Endothelial cell of umbilical vein (primary cell): ENCODE results near the gene NDUFS3. TPM values are rescaled to one million over a fixed set of nuclear protein-coding genes. Genes with fewer than 3 reads are reported as not detected.
A peak's percentile ranks its signal among the peaks of the same experiment; 100 is the strongest.
"Not testable (repeated sequence)": the region's sequence is repeated elsewhere in the genome, so short reads cannot be mapped to it uniquely, and the experiment has no call there.

Source experiments
- BruUV-seq: library from RNA; stranded (reverse); fragments of 400-500 nt; replicated peaks from 2 replicates; lab custom pipeline; 2021; lab: Mats Ljungman, UMichigan
- CTCF ChIA-PET: fragments of 300-600, 350-600 bp; sonication (Branson Sonifier 250); formaldehyde crosslinking; loops from one replicate; lab custom pipeline; 2021; ENCODE audit warnings: antibody characterized with exemption, inconsistent platforms; lab: Charles Lee
- POLR2A ChIA-PET: fragments of 300-600, 350-600 bp; sonication (Branson Sonifier 250); formaldehyde crosslinking; loops from one replicate; lab custom pipeline; 2021; ENCODE audit warnings: antibody characterized with exemption, inconsistent platforms; lab: Charles Lee
- DNase-seq: peaks from one replicate; pipeline ENCODE4 v3.0.0-alpha.2; 2011; ENCODE audit warnings: low read depth, low spot score
- FAIRE-seq: peaks from 2 replicates; lab custom pipeline; 2011; peaks lifted over from hg19 to GRCh38; lab: Jason Lieb, UNC
- H2AFZ ChIP-seq: 2 replicates; pipeline ENCODE4 v1.6.0; 2012; ENCODE audit warnings: low read depth, low read length, control low read depth, inconsistent platforms
- H3K27ac ChIP-seq: 2 replicates; pipeline ENCODE4 v1.5.1; 2011; ENCODE audit warnings: low read depth, mild to moderate bottlenecking, control low read depth, low read length, moderate library complexity; ENCODE audit not compliant: insufficient read depth
- H3K27me3 ChIP-seq, 2 experiments: 2 replicates each; pipeline versions ENCODE4 v1.6.0 to v1.6.1; 2011; ENCODE audit warnings: low read length in 2 of 2, mixed read lengths in 1 of 2; ENCODE audit not compliant: control insufficient read depth in 2 of 2, insufficient read depth in 2 of 2
- H3K36me3 ChIP-seq, 2 experiments: 2 replicates in 1 of 2; 3 replicates in 1 of 2; pipeline ENCODE4 v1.5.1; 2011; ENCODE audit warnings: low read length in 2 of 2, mild to moderate bottlenecking in 1 of 2, moderate library complexity in 1 of 2; ENCODE audit not compliant: control insufficient read depth in 2 of 2, insufficient read depth in 2 of 2; ENCODE audit errors: extremely low read depth in 1 of 2
- H3K4me1 ChIP-seq: 3 replicates; pipeline ENCODE4 v1.5.1; 2011; ENCODE audit warnings: mild to moderate bottlenecking, low read length; ENCODE audit not compliant: control insufficient read depth, insufficient read depth; ENCODE audit errors: extremely low read depth
- H3K4me2 ChIP-seq: 2 replicates; pipeline ENCODE4 v1.6.1; 2011; ENCODE audit warnings: low read length, control low read depth, mixed read lengths; ENCODE audit not compliant: insufficient read depth
- H3K4me3 ChIP-seq, 3 experiments: fragments of 200-600 bp in 1 of 3; sonication (generic), shearing (Covaris generic) in 1 of 3; replicated peaks in 1 of 3; 2 replicates each; pipeline ENCODE4 v1.5.1; 2011 to 2016; ENCODE audit warnings: control low read depth in 3 of 3, low read length in 3 of 3, mild to moderate bottlenecking in 2 of 3, inconsistent platforms in 1 of 3, low read depth in 1 of 3, moderate library complexity in 1 of 3; ENCODE audit not compliant: insufficient read depth in 1 of 3
- H3K79me2 ChIP-seq: 2 replicates; pipeline ENCODE4 v1.6.0; 2012; ENCODE audit warnings: low read length, inconsistent platforms; ENCODE audit not compliant: control insufficient read depth, insufficient read depth
- H3K9ac ChIP-seq: replicated peaks from 2 replicates; pipeline ENCODE3; 2011; ENCODE audit warnings: low read length, control low read depth; ENCODE audit not compliant: insufficient read depth; ENCODE audit errors: extremely low read depth
- H3K9me1 ChIP-seq: replicated peaks from 3 replicates; pipeline ENCODE4 v1.6.0; 2011; ENCODE audit warnings: mild to moderate bottlenecking, low read length; ENCODE audit not compliant: control insufficient read depth, insufficient read depth; ENCODE audit errors: extremely low read depth
- H3K9me3 ChIP-seq: replicated peaks from 2 replicates; pipeline ENCODE4 v1.5.1; 2012; ENCODE audit warnings: low read length, inconsistent platforms; ENCODE audit not compliant: control insufficient read depth, insufficient read depth
- H4K20me1 ChIP-seq: replicated peaks from 2 replicates; pipeline ENCODE3; 2011; ENCODE audit warnings: mild to moderate bottlenecking, low read length; ENCODE audit not compliant: control insufficient read depth, insufficient read depth; ENCODE audit errors: extremely low read depth
- CTCF ChIP-seq, 2 donors: IDR thresholded peaks; 1 replicate in 1 of 2; 2 replicates in 1 of 2; pipeline ENCODE4 v1.5.1; 2011; ENCODE audit warnings: low read length in 2 of 2, mild to moderate bottlenecking in 2 of 2, moderate library complexity in 2 of 2, control low read depth in 1 of 2, inconsistent platforms in 1 of 2, low read depth in 1 of 2; ENCODE audit not compliant: insufficient read depth in 1 of 2; ENCODE audit errors: extremely low read depth in 1 of 2
- EZH2 ChIP-seq: IDR thresholded peaks from 2 replicates; pipeline ENCODE4 v1.6.1; 2012; ENCODE audit warnings: borderline replicate concordance, low read depth, mild to moderate bottlenecking, moderate library complexity, low read length, inconsistent platforms; ENCODE audit not compliant: severe bottlenecking
- FOS ChIP-seq: IDR thresholded peaks from 2 replicates; pipeline ENCODE4 v1.6.1; 2011; ENCODE audit warnings: mild to moderate bottlenecking, low read length, moderate library complexity, borderline replicate concordance; ENCODE audit not compliant: insufficient read depth
- GATA2 ChIP-seq: IDR thresholded peaks from 2 replicates; pipeline ENCODE4 v1.7.0; 2011; ENCODE audit warnings: low read depth, mild to moderate bottlenecking, moderate library complexity, mixed read lengths, low read length; ENCODE audit not compliant: insufficient read length, insufficient read depth
- JUN ChIP-seq: IDR thresholded peaks from 2 replicates; pipeline ENCODE4 v1.6.1; 2011; ENCODE audit warnings: borderline replicate concordance, low read depth; ENCODE audit not compliant: insufficient read length, insufficient read depth
- MAX ChIP-seq: IDR thresholded peaks from 2 replicates; pipeline ENCODE4 v1.6.1; 2011; ENCODE audit not compliant: insufficient read depth, insufficient read length
- MYC ChIP-seq: IDR thresholded peaks from one replicate; pipeline ENCODE4 v1.6.1; 2011; ENCODE audit warnings: mild to moderate bottlenecking, low read depth, low read length
- POLR2A ChIP-seq: IDR thresholded peaks from 2 replicates; pipeline ENCODE4 v1.6.1; 2012; ENCODE audit warnings: low read depth, mild to moderate bottlenecking, control low read depth, low read length
- POLR2AphosphoS5 ChIP-seq: IDR thresholded peaks from 2 replicates; pipeline ENCODE4 v1.6.1; 2012; ENCODE audit warnings: low read depth, mild to moderate bottlenecking, control low read depth, low read length, moderate library complexity; ENCODE audit not compliant: insufficient read depth
- dilution Hi-C: fragments of 300-500 bp; cut with MboI; formaldehyde crosslinking; loops from one replicate; pipeline ENCODE4 v1.15.0; 2019; ENCODE audit warnings: low sequenced_read_pairs; ENCODE audit not compliant: extremely low pct_ligation_motif_present
- intact Hi-C: fragments of 100-400 bp; cut with micrococcal nuclease; formaldehyde crosslinking; loops from one replicate; pipeline ENCODE4 v1.10.0; 2022
- polyA plus RNA-seq, 4 experiments: library from polyadenylated mRNA; depleted of rRNA in 3 of 4; stranded (reverse) in 3 of 4; unstranded in 1 of 4; fragments of >200 nt; gene quantifications; 2 replicates each; pipeline versions ENCODE4 v1.2.1 to v1.2.3, GENCODE V29; 2011 to 2012; ENCODE audit warnings: missing spikeins in 1 of 4
- total RNA-seq: library from RNA; stranded (reverse); gene quantifications from 2 replicates; pipeline ENCODE4 v1.2.3, GENCODE V29; 2021

Gene NDUFS3
- total and polyA plus RNA-seq, 2 donors (not counting 3 experiments of a cell fraction or from before 2014, with no cell fraction given) = 99.7 to 169 TPM

GRCh38 chr11:47545298-47545697 lies 33.6 kb upstream of the NDUFS3 start:
- H3K9ac ChIP-seq = no peak overlapping the region
- dilution Hi-C loops (no loop called here), intact Hi-C loops (no loop called here)
- peaks cover 11% of the 10 kb centered on the region for H4K20me1 ChIP-seq
- H3K27me3 ChIP-seq = no peaks in the 10 kb centered on the region
- peaks cover 95% of the 10 kb centered on the region for H3K79me2 ChIP-seq
- DNase-seq (no peak), FAIRE-seq (no peak)
- H3K9me1 ChIP-seq = no peaks in the 10 kb centered on the region
- no peaks in the 10 kb centered on the region for H3K36me3 ChIP-seq
- no peak overlapping the region for H3K4me3 ChIP-seq
- H3K4me1 ChIP-seq = peaks cover 8% of the 10 kb centered on the region
- BruUV-seq = no TSS peak
- no peak overlapping the region for H3K27ac ChIP-seq
- TF ChIP-seq MAX (no peak), POLR2A (no peak), POLR2AphosphoS5 (no peak), GATA2 (no peak), JUN (no peak), MYC (no peak), FOS (no peak), CTCF (IDR thresholded peaks at IDR 0.05; ENCODE audit: extremely low read depth in 1 of 2, insufficient read depth in 1 of 2, low read depth in 1 of 2, low read length in 2 of 2) (no peak), EZH2 (no peak)
- no peaks in the 10 kb centered on the region for H3K9me3 ChIP-seq
- no peak overlapping the region for H3K4me2 ChIP-seq
- ChIA-PET POLR2A (no interaction called here), CTCF (no interaction called here)
- H2AFZ ChIP-seq = no peak overlapping the region

GRCh38 chr11:47546274-47546673 lies 32.6 kb upstream of the NDUFS3 start:
- H3K9ac ChIP-seq, H2AFZ ChIP-seq, H3K36me3 ChIP-seq, H3K27me3 ChIP-seq, H3K9me3 ChIP-seq, dilution Hi-C loops, BruUV-seq, intact Hi-C loops, H3K4me2 ChIP-seq, POLR2A ChIA-PET, H3K9me1 ChIP-seq, H3K4me3 ChIP-seq, H3K4me1 ChIP-seq, DNase-seq, H3K27ac ChIP-seq, CTCF ChIA-PET: not testable (repeated sequence)
- Histone ChIP-seq H4K20me1 (peaks cover 15% of the 10 kb centered on the region), H3K79me2 (peaks cover 97% of the 10 kb centered on the region)
- peak; percentile 58 for FAIRE-seq
